PC-9 (cell line): ENCODE results near the gene CBX4.

Source experiments
- CTCF ChIP-seq: fragments of 200-600 bp; sonication (generic); conservative IDR thresholded peaks from 2 replicates; pipeline ENCODE4 v1.6.1; 2017; ENCODE audit warnings: mixed run types, antibody characterized with exemption, mild to moderate bottlenecking, moderate library complexity
- EZH2 ChIP-seq: fragments of 200-600 bp; sonication (generic); IDR thresholded peaks from 2 replicates; pipeline ENCODE4 v1.8.0; 2017; ENCODE audit warnings: antibody characterized with exemption, low read depth

GRCh38 chr17:79834565-79835469, 4.4 kb downstream of the CBX4 start:
- peak; percentile 88 for TF ChIP-seq CTCF
- no peak for TF ChIP-seq EZH2
